Measurements from ENCODE around the gene LMTK2. TPM values are rescaled to one million over a fixed set of nuclear protein-coding genes. Genes with fewer than 3 reads are reported as not detected.
A peak's percentile ranks its signal among the peaks of the same experiment; 100 is the strongest.

The LMTK2 gene
- total RNA-seq, 1 donor from 2014 or later, result 10.6 TPM

GRCh38 chr7:98205162-98205845 is 98.6 kb downstream of the LMTK2 start:
- no peak overlapping the region for H3K4me3 ChIP-seq (ENCODE audit: low read depth, low read length)
- DNase-seq (ENCODE audit: low read depth), result no peak
- no peak for TF ChIP-seq CTCF (conservative IDR thresholded peaks at IDR 0.05; ENCODE audit: low read depth, low read length)

GRCh38 chr7:98206451-98207330 is 100.0 kb downstream of the LMTK2 start:
- DNase-seq (ENCODE audit: low read depth), result no peak
- H3K4me3 ChIP-seq (ENCODE audit: low read depth, low read length), result no peak overlapping the region
- TF ChIP-seq CTCF (conservative IDR thresholded peaks at IDR 0.05; ENCODE audit: low read depth, low read length), result no peak

GRCh38 chr7:98209166-98209920 is 102.7 kb downstream of the LMTK2 start:
- no peak for DNase-seq (ENCODE audit: low read depth)
- no peak for TF ChIP-seq CTCF (conservative IDR thresholded peaks at IDR 0.05; ENCODE audit: low read depth, low read length)
- no peak overlapping the region for H3K4me3 ChIP-seq (ENCODE audit: low read depth, low read length)

- TF ChIP-seq CTCF (conservative IDR thresholded peaks at IDR 0.05; ENCODE audit: low read depth, low read length), result no peak
- H3K4me3 ChIP-seq (ENCODE audit: low read depth, low read length), result peak overlapping the region; percentile 34
- no peak for DNase-seq (ENCODE audit: low read depth)
Observed at GRCh38 chr7:98210513-98211220, 104.0 kb downstream of the LMTK2 start.

- DNase-seq (ENCODE audit: low read depth), result no peak
- H3K4me3 ChIP-seq (ENCODE audit: low read depth, low read length), result peak within 1 kb of the TSS; percentile 49
- no peak for TF ChIP-seq CTCF (conservative IDR thresholded peaks at IDR 0.05; ENCODE audit: low read depth, low read length)
Observed at GRCh38 chr7:98211221-98211675, 104.6 kb downstream of the LMTK2 start, which contains the start of gene BHLHA15. TSS of gene BHLHA15 (plus strand) at chr7:98211439. CDS start at chr7:98212310, 871 bp downstream.

Measured in epithelial cell of proximal tubule (primary cell).